Aorta (tissue), 5 donors: Measurements from ENCODE around the gene PDAP1. TPM values are rescaled to one million over a fixed set of nuclear protein-coding genes. Genes with fewer than 3 reads are reported as not detected.
A peak's percentile ranks its signal among the peaks of the same experiment; 100 is the strongest.
"Not testable (repeated sequence)": the region's sequence is repeated elsewhere in the genome, so short reads cannot be mapped to it uniquely, and the experiment has no call there.

Source experiments
- ATAC-seq: fragments of 200-7000 bp; cut with Tn5 transposase; one replicate; pipeline ENCODE4 v1.9.1; 2022; ENCODE audit warnings: moderate library complexity; ENCODE audit not compliant: low FRiP score
- DNase-seq, 2 donors: peaks; one replicate each; pipeline ENCODE4 v3.0.0-alpha.2; 2020
- H3K27ac ChIP-seq, 2 donors: one replicate each; pipeline ENCODE4 v1.5.1; 2013; ENCODE audit warnings: low read length in 2 of 2, mild to moderate bottlenecking in 2 of 2, moderate library complexity in 2 of 2, control low read depth in 1 of 2, inconsistent platforms in 1 of 2, low read depth in 1 of 2
- H3K27me3 ChIP-seq, 2 donors: one replicate each; pipeline ENCODE4 v1.6.1; 2013; ENCODE audit warnings: control low read depth in 1 of 2, low read length in 1 of 2, mild to moderate bottlenecking in 1 of 2, moderate library complexity in 1 of 2; ENCODE audit not compliant: insufficient read depth in 2 of 2, control insufficient read depth in 1 of 2
- H3K36me3 ChIP-seq, 2 donors: one replicate each; pipeline ENCODE4 v1.6.1; 2013; ENCODE audit warnings: control low read depth in 1 of 2, low read length in 1 of 2, mild to moderate bottlenecking in 1 of 2; ENCODE audit not compliant: insufficient read depth in 2 of 2, control insufficient read depth in 1 of 2
- H3K4me1 ChIP-seq, 2 donors: one replicate each; pipeline ENCODE4 v1.6.1; 2013; ENCODE audit warnings: low read length in 2 of 2, control low read depth in 1 of 2, mild to moderate bottlenecking in 1 of 2, moderate library complexity in 1 of 2; ENCODE audit not compliant: insufficient read depth in 2 of 2, control insufficient read depth in 1 of 2
- H3K4me3 ChIP-seq, 2 donors: one replicate each; pipeline ENCODE4 v1.5.1; 2013; ENCODE audit warnings: low read length in 2 of 2, control low read depth in 1 of 2, mild to moderate bottlenecking in 1 of 2
- H3K9me3 ChIP-seq: one replicate; pipeline ENCODE4 v1.6.1; 2013; ENCODE audit warnings: mild to moderate bottlenecking, low read length; ENCODE audit not compliant: control insufficient read depth
- WGBS, 2 donors: extraction: QIAGEN DNeasy Blood & Tissue Kit; methylation state at CpG; one replicate each; pipeline ENCODE4 v1.1.7; 2013; 5-methylcytosine and 5-hydroxymethylcytosine counted together
- intact Hi-C, 2 donors: fragments of 100-400 bp; cut with DNase I; formaldehyde crosslinking; loops; one replicate each; pipeline versions ENCODE4 v1.14.2 to v1.15.0; 2022
- polyA plus RNA-seq, 2 donors: library from polyadenylated mRNA; stranded (reverse); fragments of 200-250 nt; gene quantifications; one replicate each; pipeline ENCODE4 v1.2.3, GENCODE V29; 2013
- total RNA-seq, 2 donors: library from RNA; stranded (reverse); fragmentation: NEBNext Ultra II Directional; extraction: Animal tissue kit (Norgen Biotek cat#: 25700); gene quantifications; one replicate each; pipeline ENCODE4 v1.2.1, GENCODE V29; 2021
- donor health status: healthy with polysubstance abuse.
- donor health status: Bipolar disorder and iron deficiency.
- donor health status: DM: no; HTN: no; CAD: no.
- donor health status: DM: no; HTN: no; CAD: no.
- donor health status: DM: yes; HTN: yes; CAD: no.

PDAP1 gene
- total and polyA plus RNA-seq, 4 donors, result 74.8 to 223 (median 134) TPM

GRCh38 chr7:99387239-99387635 lies 21.2 kb downstream of the PDAP1 start:
- H3K27me3 ChIP-seq, DNase-seq, ATAC-seq, H3K4me1 ChIP-seq, H3K4me3 ChIP-seq, H3K9me3 ChIP-seq, intact Hi-C loops, H3K27ac ChIP-seq: not testable (repeated sequence)
- H3K36me3 ChIP-seq, result peaks cover 0 to 11% of the 10 kb centered on the region in 2 donors
- WGBS, 2 donors, result 93 to 96% methylated on average over 14 of the region's 14 CpGs

- Histone ChIP-seq H3K27ac (no peak overlapping the region), H3K4me3 (no peak overlapping the region), H3K36me3 (peaks cover 0 to 11% of the 10 kb centered on the region in 2 donors), H3K4me1 (no peaks in the 10 kb centered on the region), H3K27me3 (no peaks in the 10 kb centered on the region), H3K9me3 (no peaks in the 10 kb centered on the region)
- WGBS, 2 donors, result 91% methylated on average over 9 of the region's 9 CpGs
- no peak for ATAC-seq
- no peak for DNase-seq
- intact Hi-C loops, result no loop called here
Measured at GRCh38 chr7:99386584-99387238, 21.7 kb downstream of the PDAP1 start.

GRCh38 chr7:99385564-99385963 lies 22.8 kb downstream of the PDAP1 start:
- Histone ChIP-seq H3K4me3 (no peak overlapping the region), H3K27me3 (no peaks in the 10 kb centered on the region), H3K36me3 (peaks cover 0 to 8% of the 10 kb centered on the region in 2 donors), H3K4me1 (no peaks in the 10 kb centered on the region), H3K9me3 (no peaks in the 10 kb centered on the region), H3K27ac (no peak overlapping the region)
- no peak for ATAC-seq
- no peak for DNase-seq
- 87 to 91% methylated on average over 8 of the region's 8 CpGs for WGBS, 2 donors
- intact Hi-C loops, result no loop called here

GRCh38 chr7:99384523-99384922 lies 23.9 kb downstream of the PDAP1 start:
- Histone ChIP-seq H3K27me3 (no peaks in the 10 kb centered on the region), H3K4me1 (no peaks in the 10 kb centered on the region), H3K36me3 (peaks cover 0 to 4% of the 10 kb centered on the region in 2 donors), H3K9me3 (no peaks in the 10 kb centered on the region), H3K27ac (no peak overlapping the region), H3K4me3 (no peak overlapping the region)
- no peak for ATAC-seq
- no peak for DNase-seq
- 93 to 95% methylated on average over 4 of the region's 4 CpGs for WGBS, 2 donors
- intact Hi-C loops, result no loop called here

- H3K9me3 ChIP-seq, result no peaks in the 10 kb centered on the region
- WGBS, 2 donors, result 92 to 94% methylated on average over 13 of the region's 13 CpGs
- no peak for DNase-seq
- peaks cover 0 to 4% of the 10 kb centered on the region in 2 donors for H3K36me3 ChIP-seq
- H3K27ac ChIP-seq, result no peak overlapping the region
- H3K4me1 ChIP-seq, result no peaks in the 10 kb centered on the region
- intact Hi-C loops, result no loop called here
- H3K27me3 ChIP-seq, result no peaks in the 10 kb centered on the region
- ATAC-seq, result no peak
- H3K4me3 ChIP-seq, result no peak overlapping the region
Measured at GRCh38 chr7:99383791-99384370, 24.5 kb downstream of the PDAP1 start.

- Histone ChIP-seq H3K36me3 (peaks cover 0 to 4% of the 10 kb centered on the region in 2 donors), H3K27ac (no peak overlapping the region), H3K4me1 (no peaks in the 10 kb centered on the region), H3K4me3 (no peak overlapping the region), H3K9me3 (no peaks in the 10 kb centered on the region), H3K27me3 (no peaks in the 10 kb centered on the region)
- DNase-seq, result no peak
- intact Hi-C loops, result no loop called here
- ATAC-seq, result no peak
- 84 to 88% methylated on average over 10 of the region's 10 CpGs for WGBS, 2 donors
Measured at GRCh38 chr7:99383203-99383602, 25.2 kb downstream of the PDAP1 start.

GRCh38 chr7:99381664-99382075 lies 26.7 kb downstream of the PDAP1 start:
- Histone ChIP-seq H3K4me1 (no peaks in the 10 kb centered on the region), H3K36me3 (peaks cover 0 to 4% of the 10 kb centered on the region in 2 donors), H3K4me3 (no peak overlapping the region), H3K9me3 (no peaks in the 10 kb centered on the region), H3K27me3 (no peaks in the 10 kb centered on the region), H3K27ac (no peak overlapping the region)
- WGBS, 2 donors, result 57 to 59% methylated on average over 7 of the region's 7 CpGs
- intact Hi-C loops, result no loop called here
- DNase-seq (no peak), ATAC-seq (no peak)

- ATAC-seq (no peak), DNase-seq (peak in 1 of 2 donors; percentile 75)
- Histone ChIP-seq H3K36me3 (no peaks in the 10 kb centered on the region), H3K4me3 (no peak overlapping the region), H3K27ac (peak overlapping the region in 1 of 2 donors; percentile 94), H3K4me1 (no peaks in the 10 kb centered on the region), H3K9me3 (no peaks in the 10 kb centered on the region), H3K27me3 (no peaks in the 10 kb centered on the region)
- WGBS, 2 donors, result 71 to 72% methylated on average over 16 of the region's 16 CpGs
- intact Hi-C loops, result no loop called here
Measured at GRCh38 chr7:99380823-99381663, 27.4 kb downstream of the PDAP1 start.
